Hepatocyte (in vitro differentiated cells): ENCODE measurements around the gene RASEF. TPM values are rescaled to one million over a fixed set of nuclear protein-coding genes. Genes with fewer than 3 reads are reported as not detected.

ENCODE experiments used
- DNase-seq: peaks from one replicate; pipeline ENCODE4 v3.0.0-alpha.2; 2016; ENCODE audit warnings: low spot score
- H2AFZ ChIP-seq: fragments of 200-600 bp; sonication (generic); 2 replicates; pipeline ENCODE4 v1.6.0; 2016; ENCODE audit warnings: antibody characterized with exemption, mild to moderate bottlenecking
- H3K27ac ChIP-seq: fragments of 200-600 bp; sonication (generic); 2 replicates; pipeline ENCODE4 v1.5.1; 2016; ENCODE audit warnings: mild to moderate bottlenecking
- H3K27me3 ChIP-seq: fragments of 200-600 bp; sonication (generic); 2 replicates; pipeline ENCODE4 v1.6.1; 2016
- H3K36me3 ChIP-seq: fragments of 200-600 bp; sonication (generic); replicated peaks from 2 replicates; pipeline ENCODE4 v1.5.1; 2016; ENCODE audit warnings: low read depth; ENCODE audit not compliant: insufficient read depth
- H3K4me1 ChIP-seq: fragments of 200-600 bp; sonication (generic); 2 replicates; pipeline ENCODE4 v1.5.1; 2016; ENCODE audit warnings: mild to moderate bottlenecking, moderate library complexity; ENCODE audit not compliant: insufficient read depth
- H3K4me2 ChIP-seq: fragments of 200-600 bp; sonication (generic); 2 replicates; pipeline ENCODE4 v1.6.0; 2016
- H3K4me3 ChIP-seq: fragments of 200-600 bp; sonication (generic); 2 replicates; pipeline ENCODE4 v1.5.1; 2016; ENCODE audit warnings: mild to moderate bottlenecking
- H3K79me2 ChIP-seq: fragments of 200-600 bp; sonication (generic); 2 replicates; pipeline ENCODE4 v1.6.0; 2017; ENCODE audit warnings: mild to moderate bottlenecking
- H3K9me2 ChIP-seq: fragments of 200-600 bp; sonication (generic); replicated peaks from 2 replicates; pipeline ENCODE4 v1.6.0; 2017; ENCODE audit warnings: mild to moderate bottlenecking; ENCODE audit not compliant: insufficient read depth
- H3K9me3 ChIP-seq: fragments of 200-600 bp; sonication (generic); 2 replicates; pipeline ENCODE4 v1.5.1; 2016; ENCODE audit warnings: low read depth, mild to moderate bottlenecking
- H4K20me1 ChIP-seq: fragments of 200-600 bp; sonication (generic); 2 replicates; pipeline ENCODE4 v1.6.0; 2016; ENCODE audit warnings: mild to moderate bottlenecking; ENCODE audit not compliant: insufficient read depth, poor library complexity, severe bottlenecking
- CTCF ChIP-seq: fragments of 200-600 bp; sonication (generic); IDR thresholded peaks from 2 replicates; pipeline ENCODE4 v1.5.1; 2016; ENCODE audit warnings: antibody characterized with exemption, mild to moderate bottlenecking; ENCODE audit not compliant: poor library complexity
- EZH2 ChIP-seq: fragments of 200-600 bp; sonication (generic); IDR thresholded peaks from 2 replicates; pipeline ENCODE4 v1.6.1; 2016; ENCODE audit warnings: antibody characterized with exemption, mild to moderate bottlenecking, borderline replicate concordance
- EZH2phosphoT487 ChIP-seq: fragments of 200-600 bp; sonication (generic); IDR thresholded peaks from one replicate; pipeline ENCODE4 v1.6.1; 2018; ENCODE audit warnings: antibody characterized with exemption, mild to moderate bottlenecking, low read depth, moderate library complexity; ENCODE audit not compliant: unreplicated experiment, severe bottlenecking
- WGBS: methylation state at CpG from one replicate; pipeline ENCODE4 v1.1.6; 2016; ENCODE audit warnings: low lambda C conversion rate; ENCODE audit errors: missing lambda C conversion rate; 5-methylcytosine and 5-hydroxymethylcytosine counted together
- polyA plus RNA-seq: library from polyadenylated mRNA; unstranded; fragments of >200 nt; fragmentation: Nextera tagmentation; extraction: Ambion mirVana; gene quantifications from 2 replicates; pipeline ENCODE4 v1.2.1, GENCODE V29; 2016
- total RNA-seq: library from RNA; depleted of rRNA; stranded (reverse); fragments of >200 nt; gene quantifications from 2 replicates; pipeline ENCODE4 v1.2.3, GENCODE V29; 2014

RASEF gene
- total and polyA plus RNA-seq, 2 experiments from 2014 or later = 11.1 to 18.9 TPM

DNA sequence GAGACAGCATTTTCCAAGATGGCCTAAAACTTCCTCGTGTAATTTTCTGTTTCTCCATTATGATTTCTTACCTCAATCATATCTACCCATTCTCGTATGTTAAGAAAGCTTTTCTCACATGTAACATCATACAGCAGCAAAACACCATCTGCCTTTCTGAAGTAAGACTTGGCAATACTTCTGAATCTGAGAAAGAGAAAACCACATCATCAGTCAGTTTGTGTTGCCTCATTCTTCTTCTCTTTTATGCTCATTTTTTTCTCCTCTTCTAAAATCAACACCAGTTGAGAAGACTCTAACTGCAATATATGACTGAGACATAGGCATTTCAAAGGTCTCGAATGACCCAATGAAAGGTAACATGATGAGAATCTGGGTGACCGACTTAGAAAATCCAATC, 66.0 kb downstream of the RASEF start:
- TF ChIP-seq EZH2phosphoT487 = no peak
- TF ChIP-seq CTCF = no peak
- TF ChIP-seq EZH2 = no peak
- H3K4me3 ChIP-seq = no peak overlapping the region
- no peak overlapping the region for H3K4me2 ChIP-seq
- H3K36me3 ChIP-seq = no peaks in the 10 kb centered on the region
- DNase-seq = no peak
- no peaks in the 10 kb centered on the region for H3K9me3 ChIP-seq
- H2AFZ ChIP-seq = no peak overlapping the region
- no peaks in the 10 kb centered on the region for H3K9me2 ChIP-seq
- no peak overlapping the region for H3K27ac ChIP-seq
- H3K4me1 ChIP-seq = peaks cover 4% of the 10 kb centered on the region
- H3K79me2 ChIP-seq = no peaks in the 10 kb centered on the region
- H3K27me3 ChIP-seq = no peaks in the 10 kb centered on the region
- no peaks in the 10 kb centered on the region for H4K20me1 ChIP-seq
- 94% methylated on average over 4 of the region's 4 CpGs for WGBS

DNA sequence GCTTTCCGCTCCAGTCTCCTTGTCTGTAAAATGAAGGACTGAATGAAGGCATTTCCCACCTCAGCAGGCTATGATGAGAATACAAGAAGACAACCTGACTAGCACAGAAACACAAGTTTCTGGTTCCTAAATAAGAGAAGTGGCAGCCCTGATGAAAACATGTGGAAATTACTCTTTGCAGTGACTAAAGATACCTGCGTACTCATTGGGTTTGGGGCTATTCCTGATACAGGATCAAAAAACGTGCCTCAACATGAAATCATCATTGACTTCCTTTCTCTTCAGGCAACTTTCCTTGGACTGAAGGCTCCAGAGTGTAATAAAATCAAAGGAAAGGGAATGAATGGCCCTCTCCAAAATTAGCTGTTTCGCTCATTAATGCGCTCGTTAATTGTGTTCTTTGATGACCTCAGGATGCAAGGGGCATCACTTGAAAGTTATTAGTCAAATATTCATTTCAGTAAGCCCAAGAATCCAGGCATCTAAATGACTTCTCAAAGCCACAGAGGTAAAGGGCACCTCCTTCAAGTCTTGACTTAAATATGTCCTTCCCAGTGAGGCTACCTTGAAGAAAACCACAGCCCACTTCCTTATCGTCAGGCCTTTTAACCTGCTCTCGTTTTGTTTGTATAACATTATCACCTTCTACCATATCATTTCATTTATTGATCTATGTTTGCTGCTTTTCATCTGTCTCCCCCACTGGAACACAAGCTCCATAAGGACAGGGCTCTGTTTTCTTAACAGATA, 68.9 kb downstream of the RASEF start:
- Histone ChIP-seq H3K4me2 (no peak overlapping the region), H3K27ac (no peak overlapping the region), H4K20me1 (no peaks in the 10 kb centered on the region), H2AFZ (no peak overlapping the region), H3K9me3 (no peaks in the 10 kb centered on the region), H3K4me3 (no peak overlapping the region), H3K4me1 (peaks cover 4% of the 10 kb centered on the region), H3K36me3 (no peaks in the 10 kb centered on the region), H3K9me2 (no peaks in the 10 kb centered on the region), H3K27me3 (no peaks in the 10 kb centered on the region), H3K79me2 (no peaks in the 10 kb centered on the region)
- TF ChIP-seq CTCF (no peak), EZH2phosphoT487 (no peak), EZH2 (no peak)
- WGBS = 79% methylated on average over 8 of the region's 8 CpGs
- no peak for DNase-seq

- no peaks in the 10 kb centered on the region for H3K79me2 ChIP-seq
- peak; percentile 46 for DNase-seq
- H3K27ac ChIP-seq = no peak overlapping the region
- H3K4me3 ChIP-seq = no peak overlapping the region
- no peaks in the 10 kb centered on the region for H3K27me3 ChIP-seq
- 46% methylated on average over 2 of the region's 2 CpGs for WGBS
- H3K4me2 ChIP-seq = no peak overlapping the region
- no peak overlapping the region for H2AFZ ChIP-seq
- no peaks in the 10 kb centered on the region for H3K9me2 ChIP-seq
- H3K9me3 ChIP-seq = no peaks in the 10 kb centered on the region
- H3K4me1 ChIP-seq = peaks cover 14% of the 10 kb centered on the region
- TF ChIP-seq EZH2 = no peak
- TF ChIP-seq CTCF = no peak
- no peak for TF ChIP-seq EZH2phosphoT487
- no peaks in the 10 kb centered on the region for H4K20me1 ChIP-seq
- no peaks in the 10 kb centered on the region for H3K36me3 ChIP-seq
These were observed 71.3 kb downstream of the RASEF start for GRCh38 chr9:82991671-82992070.
